Activated naive CD4-positive, alpha-beta T cell treated with anti-CD3 and anti-CD28 coated beads for 36 hours (primary cell): ENCODE measurements around the gene TMEM204. TPM values are rescaled to one million over a fixed set of nuclear protein-coding genes. Genes with fewer than 3 reads are reported as not detected.

Source experiments
- CTCF ChIA-PET: fragments of 350-600 bp; sonication (Branson Sonifier 250); formaldehyde crosslinking; loops from one replicate; lab custom pipeline; 2021; ENCODE audit warnings: antibody characterized with exemption; lab: Charles Lee
- DNase-seq: peaks from one replicate; pipeline ENCODE4 v3.0.0-alpha.2; 2020
- H3K27ac Mint-ChIP-seq: one replicate; pipeline ENCODE4 v1.8.0; 2021; ENCODE audit warnings: mild to moderate bottlenecking, mixed read lengths
- H3K27me3 Mint-ChIP-seq: one replicate; pipeline ENCODE4 v1.8.0; 2021; ENCODE audit warnings: low read depth, mixed read lengths
- H3K36me3 Mint-ChIP-seq: one replicate; pipeline ENCODE4 v1.8.0; 2021; ENCODE audit warnings: low read depth, mixed read lengths
- H3K4me1 Mint-ChIP-seq: one replicate; pipeline ENCODE4 v1.8.0; 2021; ENCODE audit warnings: low read depth, mixed read lengths
- H3K4me3 Mint-ChIP-seq: one replicate; pipeline ENCODE4 v1.8.0; 2021; ENCODE audit warnings: mild to moderate bottlenecking, moderate library complexity, mixed read lengths
- H3K9me3 Mint-ChIP-seq: one replicate; pipeline ENCODE4 v1.8.0; 2021; ENCODE audit warnings: mixed read lengths
- intact Hi-C: fragments of 100-400 bp; cut with micrococcal nuclease; formaldehyde crosslinking; loops from one replicate; pipeline ENCODE4 v1.15.1; 2023
- total RNA-seq, 2 experiments: library from RNA; stranded (reverse); gene quantifications; one replicate each; pipeline ENCODE4 v1.2.3, GENCODE V29; 2021

The TMEM204 gene
- total RNA-seq, 2 experiments from 2014 or later, result 7.7 to 8.2 TPM

DNA sequence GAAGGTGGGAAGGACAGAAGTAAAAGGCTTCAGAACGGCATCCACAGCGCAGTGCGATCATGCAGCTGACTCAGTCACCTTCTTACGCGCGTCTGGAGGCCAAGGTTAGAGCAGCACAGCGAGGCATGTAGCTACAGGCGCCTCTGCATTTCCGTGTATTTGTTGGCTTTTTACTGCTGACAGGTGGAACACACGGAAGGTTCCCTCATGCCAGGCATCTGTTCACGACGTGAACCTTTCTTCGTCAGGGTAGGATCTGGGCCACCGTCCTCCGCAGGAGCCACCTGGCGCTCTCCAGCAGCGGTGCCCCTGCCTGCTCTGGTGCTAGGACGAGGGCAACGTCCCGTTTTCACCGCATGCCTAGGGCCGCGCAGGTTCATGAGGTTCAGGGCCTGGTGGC is 15.3 kb downstream of the TMEM204 start:
- CTCF ChIA-PET, result interaction anchor here (1.5 kb wide), 1 partner anchor 10 kb away, joined by 3 read pairs; no protein-coding TSS in a partner anchor
- intact Hi-C loops, result no loop called here
- Mint-ChIP-seq H3K9me3 (no peaks in the 10 kb centered on the region), H3K27me3 (no peaks in the 10 kb centered on the region), H3K27ac (no peak overlapping the region), H3K4me1 (peaks cover 66% of the 10 kb centered on the region), H3K36me3 (peaks cover 7% of the 10 kb centered on the region), H3K4me3 (no peak overlapping the region)
- no peak for DNase-seq

DNA sequence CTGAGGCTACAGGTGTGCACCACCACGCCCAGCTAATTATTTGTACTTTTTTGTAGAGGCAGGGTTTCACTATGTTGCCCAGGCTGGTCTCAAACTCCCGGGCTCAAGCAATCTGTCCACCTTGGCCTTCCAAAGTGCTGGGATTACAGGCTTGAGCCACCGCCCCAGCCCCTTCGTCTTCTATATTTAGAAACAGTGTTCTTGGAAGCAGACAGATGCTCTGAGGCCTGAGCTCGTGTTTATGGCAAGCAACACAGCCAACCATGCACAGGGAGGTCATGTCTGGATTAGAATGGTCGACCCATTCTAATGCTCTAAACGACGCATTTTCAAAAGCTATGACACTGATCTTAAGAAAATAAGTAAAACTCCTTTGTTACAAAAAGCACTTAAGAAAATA is 16.6 kb downstream of the TMEM204 start:
- Mint-ChIP-seq H3K4me1 (peaks cover 57% of the 10 kb centered on the region), H3K9me3 (no peaks in the 10 kb centered on the region), H3K27me3 (no peaks in the 10 kb centered on the region), H3K4me3 (no peak overlapping the region), H3K27ac (no peak overlapping the region), H3K36me3 (peaks cover 7% of the 10 kb centered on the region)
- CTCF ChIA-PET, result no interaction called here
- no peak for DNase-seq
- intact Hi-C loops, result no loop called here

DNA sequence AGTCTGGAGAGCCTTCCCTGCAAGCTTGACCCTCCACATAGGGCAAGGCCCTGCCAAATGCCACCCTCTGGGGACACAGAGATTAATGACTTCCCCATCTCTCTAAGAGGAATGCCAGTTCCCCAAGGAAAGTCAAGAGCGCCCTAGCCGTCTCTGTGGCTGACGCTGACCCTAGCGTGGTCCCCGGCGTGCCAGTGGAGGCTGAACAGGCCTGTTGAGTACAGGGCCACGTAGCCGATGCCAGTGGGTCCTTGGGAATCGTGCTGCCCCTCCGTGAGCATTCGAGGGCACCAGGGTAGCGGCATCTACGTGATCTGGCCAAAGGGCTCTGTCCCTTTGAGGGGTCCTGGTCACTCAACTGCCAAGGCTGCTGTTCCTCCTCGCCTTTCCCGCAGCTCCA is 17.2 kb downstream of the TMEM204 start:
- intact Hi-C loops, result no loop called here
- CTCF ChIA-PET, result no interaction called here
- H3K36me3 Mint-ChIP-seq, result peaks cover 5% of the 10 kb centered on the region
- no peaks in the 10 kb centered on the region for H3K9me3 Mint-ChIP-seq
- H3K27me3 Mint-ChIP-seq, result no peaks in the 10 kb centered on the region
- DNase-seq, result no peak
- H3K4me3 Mint-ChIP-seq, result no peak overlapping the region
- peaks cover 50% of the 10 kb centered on the region for H3K4me1 Mint-ChIP-seq
- no peak overlapping the region for H3K27ac Mint-ChIP-seq

DNA sequence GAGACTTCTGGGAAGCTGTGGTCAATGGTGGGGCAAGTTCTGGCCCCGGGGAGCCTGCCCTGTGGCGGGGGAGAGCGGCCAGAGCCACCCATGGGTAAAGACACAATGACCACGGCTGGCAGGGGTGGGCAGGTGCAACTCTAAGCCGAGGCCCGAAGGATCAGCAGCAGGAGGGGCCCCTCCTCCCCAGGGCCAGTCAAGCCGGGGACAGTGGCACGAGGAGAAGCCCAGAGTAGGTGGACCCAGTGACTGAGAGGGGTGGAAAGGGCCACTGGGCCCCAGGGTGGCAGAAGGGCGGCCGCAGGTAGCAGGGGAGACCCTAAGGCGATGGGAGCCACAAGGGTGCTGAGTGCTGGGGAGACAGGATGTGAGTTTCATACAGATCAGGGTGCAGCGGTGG is 17.7 kb downstream of the TMEM204 start:
- H3K4me3 Mint-ChIP-seq, result no peak overlapping the region
- H3K27ac Mint-ChIP-seq, result peak overlapping the region; percentile 46
- intact Hi-C loops, result no loop called here
- peaks cover 47% of the 10 kb centered on the region for H3K4me1 Mint-ChIP-seq
- peaks cover 5% of the 10 kb centered on the region for H3K36me3 Mint-ChIP-seq
- no peak for DNase-seq
- CTCF ChIA-PET, result no interaction called here
- H3K27me3 Mint-ChIP-seq, result no peaks in the 10 kb centered on the region
- no peaks in the 10 kb centered on the region for H3K9me3 Mint-ChIP-seq

DNA sequence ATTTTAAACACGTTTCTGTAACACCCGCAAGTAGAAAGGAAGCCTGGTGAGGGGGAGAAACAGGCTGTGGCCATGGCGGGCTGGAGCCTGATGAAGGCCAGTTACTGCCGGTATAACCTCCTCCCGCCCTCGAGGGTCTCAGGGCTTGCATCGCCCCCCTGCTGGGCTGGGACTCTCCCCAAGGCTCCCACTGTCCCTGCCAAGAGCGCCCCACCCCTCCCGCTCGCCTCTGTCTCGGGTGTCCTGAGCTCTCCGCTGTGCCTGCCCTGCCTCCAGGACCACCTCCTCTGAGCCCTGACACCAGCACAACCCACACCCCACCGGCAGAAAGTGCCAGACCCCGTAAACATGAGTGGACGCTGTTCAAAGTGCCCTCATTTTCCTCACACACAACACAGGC is 18.7 kb downstream of the TMEM204 start:
- no peak overlapping the region for H3K27ac Mint-ChIP-seq
- CTCF ChIA-PET, result interaction anchor here (0.6 kb wide), 1 partner anchor 420 kb away, joined by 3 read pairs; the partner anchor contains the start of gene TBL3
- intact Hi-C loops, result no loop called here
- peaks cover 3% of the 10 kb centered on the region for H3K36me3 Mint-ChIP-seq
- DNase-seq, result no peak
- H3K27me3 Mint-ChIP-seq, result no peaks in the 10 kb centered on the region
- H3K9me3 Mint-ChIP-seq, result no peaks in the 10 kb centered on the region
- no peak overlapping the region for H3K4me3 Mint-ChIP-seq
- H3K4me1 Mint-ChIP-seq, result peaks cover 38% of the 10 kb centered on the region

DNA sequence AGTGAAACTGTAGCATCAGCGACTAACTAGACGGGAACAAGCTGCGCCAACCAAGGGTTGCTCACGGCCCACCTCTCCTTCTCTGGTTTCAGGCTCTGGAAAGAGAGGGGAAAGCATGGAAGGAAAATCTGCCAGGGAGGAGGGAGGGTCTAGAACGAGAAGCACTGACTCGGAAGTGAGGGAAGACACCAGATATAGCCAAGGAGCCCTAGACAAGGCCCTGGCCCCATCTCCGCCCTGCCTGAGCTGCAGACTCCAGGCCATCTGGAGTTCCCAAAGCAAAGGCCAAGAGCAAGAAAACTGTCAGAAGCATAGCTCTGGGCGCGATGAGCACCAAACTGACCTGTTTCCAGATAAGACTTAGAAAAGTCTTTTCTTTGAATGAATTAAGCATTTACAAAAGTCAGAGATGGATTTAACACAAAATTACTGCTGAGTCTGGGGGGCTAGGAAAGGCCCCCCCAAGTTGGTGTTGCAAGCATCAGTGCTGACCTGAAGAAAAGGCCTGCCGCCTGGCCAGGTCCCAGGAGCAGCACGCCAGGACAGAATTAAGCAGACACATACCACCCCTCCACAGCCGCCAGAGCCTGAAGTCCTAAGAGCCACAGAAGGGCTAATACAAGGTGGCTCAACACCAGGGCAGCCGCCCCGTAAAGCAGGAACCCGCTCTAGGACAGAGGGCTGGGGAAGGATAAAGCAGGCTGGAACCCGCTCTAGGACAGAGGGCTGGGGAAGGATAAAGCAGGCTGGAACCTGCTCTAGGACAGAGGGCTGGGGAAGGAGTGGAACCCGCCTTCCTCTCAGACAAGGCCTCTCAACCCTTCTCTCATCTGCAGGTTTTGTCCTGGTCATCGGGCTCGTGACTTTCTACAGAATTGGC is 20.7 kb downstream of the TMEM204 start:
- H3K27ac Mint-ChIP-seq, result peak overlapping the region; percentile 30

DNA sequence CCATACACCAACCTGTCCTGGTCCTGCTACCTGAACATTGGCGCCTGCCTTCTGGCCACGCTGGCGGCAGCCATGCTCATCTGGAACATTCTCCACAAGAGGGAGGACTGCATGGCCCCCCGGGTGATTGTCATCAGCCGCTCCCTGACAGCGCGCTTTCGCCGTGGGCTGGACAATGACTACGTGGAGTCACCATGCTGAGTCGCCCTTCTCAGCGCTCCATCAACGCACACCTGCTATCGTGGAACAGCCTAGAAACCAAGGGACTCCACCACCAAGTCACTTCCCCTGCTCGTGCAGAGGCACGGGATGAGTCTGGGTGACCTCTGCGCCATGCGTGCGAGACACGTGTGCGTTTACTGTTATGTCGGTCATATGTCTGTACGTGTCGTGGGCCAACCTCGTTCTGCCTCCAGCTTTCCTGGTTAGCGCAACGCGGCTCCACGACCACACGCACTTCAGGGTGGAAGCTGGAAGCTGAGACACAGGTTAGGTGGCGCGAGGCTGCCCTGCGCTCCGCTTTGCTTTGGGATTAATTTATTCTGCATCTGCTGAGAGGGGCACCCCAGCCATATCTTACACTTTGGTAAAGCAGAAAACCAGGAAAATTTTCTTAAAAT is 21.5 kb downstream of the TMEM204 start:
- Mint-ChIP-seq H3K36me3 (peaks cover under 1% of the 10 kb centered on the region), H3K27ac (no peak overlapping the region), H3K4me1 (peaks cover 31% of the 10 kb centered on the region), H3K27me3 (no peaks in the 10 kb centered on the region), H3K9me3 (no peaks in the 10 kb centered on the region), H3K4me3 (no peak overlapping the region)
- DNase-seq, result no peak
- CTCF ChIA-PET, result no interaction called here
- intact Hi-C loops, result no loop called here

More for the DNA sequence above, 20.7 kb downstream of the TMEM204 start:
- H3K4me1 Mint-ChIP-seq, result peaks cover 27% of the 10 kb centered on the region
- H3K9me3 Mint-ChIP-seq, result no peaks in the 10 kb centered on the region
- CTCF ChIA-PET, result no interaction called here
- no peaks in the 10 kb centered on the region for H3K27me3 Mint-ChIP-seq
- H3K4me3 Mint-ChIP-seq, result no peak overlapping the region
- H3K36me3 Mint-ChIP-seq, result peaks cover 3% of the 10 kb centered on the region
- intact Hi-C loops, result no loop called here
- DNase-seq, result no peak

DNA sequence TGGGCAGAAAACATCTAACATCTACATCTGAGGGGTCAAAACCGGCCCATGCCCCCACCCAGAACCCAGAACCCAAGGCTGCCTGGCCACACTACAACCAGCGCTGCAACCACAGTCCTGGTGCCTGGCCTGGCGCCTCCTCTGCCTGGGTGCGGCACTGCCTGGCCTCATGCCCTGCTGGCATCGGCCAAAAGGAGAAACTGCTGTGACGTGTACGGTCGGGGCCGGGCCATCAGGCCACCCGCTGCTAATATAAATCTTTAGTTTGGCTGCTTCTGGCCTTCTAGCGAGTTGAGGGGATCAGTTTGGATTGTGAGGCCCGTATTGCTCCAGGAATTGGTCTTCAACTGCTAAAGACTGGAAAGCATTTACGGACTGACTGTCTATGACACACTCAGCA is 22.8 kb downstream of the TMEM204 start:
- CTCF ChIA-PET, result no interaction called here
- intact Hi-C loops, result no loop called here
- Mint-ChIP-seq H3K9me3 (no peaks in the 10 kb centered on the region), H3K4me1 (peaks cover 34% of the 10 kb centered on the region), H3K4me3 (no peak overlapping the region), H3K36me3 (no peaks in the 10 kb centered on the region), H3K27me3 (no peaks in the 10 kb centered on the region), H3K27ac (no peak overlapping the region)
- no peak for DNase-seq

DNA sequence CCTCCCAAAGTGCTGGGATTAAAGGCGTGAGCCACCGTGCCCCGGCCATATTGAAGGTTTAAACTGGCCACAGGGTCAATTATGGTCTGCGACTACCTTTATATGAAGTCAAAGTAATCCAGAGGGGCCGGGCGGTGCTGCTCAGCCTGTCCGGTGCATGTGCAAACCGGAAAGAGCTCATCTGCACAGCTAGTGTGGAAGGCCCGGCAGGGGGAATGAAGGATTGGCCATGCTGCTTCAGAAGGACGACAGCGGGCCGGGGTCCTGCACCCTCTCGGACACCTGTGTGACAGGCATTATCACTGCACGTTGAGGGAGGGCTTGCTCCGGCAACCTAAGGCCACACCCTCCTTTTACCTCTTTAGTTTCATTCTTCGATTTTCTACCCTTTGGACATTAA is 23.6 kb downstream of the TMEM204 start:
- no peaks in the 10 kb centered on the region for H3K27me3 Mint-ChIP-seq
- H3K4me1 Mint-ChIP-seq, result peaks cover 39% of the 10 kb centered on the region
- DNase-seq, result no peak
- intact Hi-C loops, result no loop called here
- CTCF ChIA-PET, result no interaction called here
- H3K27ac Mint-ChIP-seq, result no peak overlapping the region
- no peak overlapping the region for H3K4me3 Mint-ChIP-seq
- H3K36me3 Mint-ChIP-seq, result no peaks in the 10 kb centered on the region
- no peaks in the 10 kb centered on the region for H3K9me3 Mint-ChIP-seq

DNA sequence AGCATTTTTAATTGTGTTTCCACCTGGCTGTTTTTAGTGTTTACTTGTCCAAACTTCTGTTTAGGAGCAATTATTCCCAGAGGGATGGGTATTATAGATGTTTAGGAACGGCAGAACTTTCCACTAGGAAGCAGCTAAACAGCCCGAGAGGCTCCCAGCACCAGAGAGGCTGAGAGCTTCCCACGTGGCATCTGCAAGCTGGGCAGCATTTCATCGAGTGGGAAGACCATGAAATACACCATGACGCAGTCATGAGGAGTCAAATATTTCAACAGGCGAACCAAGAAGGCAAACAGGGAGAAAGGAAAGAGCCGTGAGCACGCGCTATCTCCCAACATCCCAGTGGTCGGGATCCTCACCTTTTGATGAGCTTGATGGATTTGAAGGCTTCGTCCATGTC is 24.1 kb downstream of the TMEM204 start:
- Mint-ChIP-seq H3K9me3 (no peaks in the 10 kb centered on the region), H3K27ac (peak overlapping the region; percentile 1), H3K36me3 (no peaks in the 10 kb centered on the region), H3K4me1 (peaks cover 38% of the 10 kb centered on the region), H3K27me3 (no peaks in the 10 kb centered on the region), H3K4me3 (no peak overlapping the region)
- intact Hi-C loops, result no loop called here
- CTCF ChIA-PET, result no interaction called here
- DNase-seq, result no peak

DNA sequence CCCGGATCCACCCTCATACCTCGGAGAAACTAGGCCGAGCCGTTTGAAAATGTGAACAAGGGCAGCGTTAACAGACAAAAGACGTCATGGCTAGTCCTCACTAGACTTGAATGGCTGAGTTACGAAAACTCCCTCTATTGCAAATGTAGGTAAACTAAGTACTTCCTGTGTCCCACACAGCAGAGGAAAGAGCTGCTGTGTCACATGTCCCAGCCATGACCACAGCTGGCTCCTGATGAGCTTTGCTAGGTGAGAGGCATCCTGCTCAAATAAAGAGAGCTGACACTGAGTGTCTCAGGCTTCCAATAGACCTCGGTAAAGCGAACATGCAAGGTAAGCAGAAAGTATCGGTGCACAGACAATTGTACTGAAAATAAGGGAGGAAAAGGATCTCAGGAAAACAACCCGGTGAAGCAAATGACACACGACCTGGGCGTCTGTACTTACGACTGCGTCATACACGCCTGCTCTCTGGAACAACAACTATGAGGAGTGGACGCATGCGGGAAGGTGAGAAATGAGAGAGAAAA is 26.0 kb downstream of the TMEM204 start:
- intact Hi-C loops, result no loop called here
- Mint-ChIP-seq H3K27me3 (no peaks in the 10 kb centered on the region), H3K4me3 (no peak overlapping the region), H3K9me3 (no peaks in the 10 kb centered on the region), H3K27ac (peak overlapping the region; percentile 38), H3K36me3 (no peaks in the 10 kb centered on the region), H3K4me1 (peaks cover 38% of the 10 kb centered on the region)
- CTCF ChIA-PET, result no interaction called here
- peak; percentile 51 for DNase-seq

DNA sequence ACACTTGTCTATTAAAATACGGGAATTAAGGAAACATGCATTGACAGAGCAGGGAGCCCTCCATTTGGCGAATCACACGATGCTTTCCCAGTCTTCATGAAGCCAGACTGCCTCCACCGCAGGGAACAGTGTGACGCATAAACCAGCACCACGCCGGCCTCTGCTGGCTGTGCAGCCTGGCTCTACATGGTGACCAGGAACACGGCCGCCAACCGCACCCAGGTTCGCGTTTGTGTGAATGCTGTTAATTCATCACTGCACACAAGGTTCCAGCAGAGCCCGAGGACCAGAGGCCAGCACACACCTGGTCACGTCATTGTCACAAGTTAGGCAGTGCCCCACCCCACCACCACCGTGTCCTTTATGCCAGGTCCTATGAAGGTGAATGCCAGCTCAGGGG is 26.7 kb downstream of the TMEM204 start:
- Mint-ChIP-seq H3K27ac (peak overlapping the region; percentile 38), H3K9me3 (no peaks in the 10 kb centered on the region), H3K36me3 (no peaks in the 10 kb centered on the region), H3K4me1 (peaks cover 38% of the 10 kb centered on the region), H3K4me3 (no peak overlapping the region), H3K27me3 (no peaks in the 10 kb centered on the region)
- intact Hi-C loops, result no loop called here
- CTCF ChIA-PET, result interaction anchor here (1.7 kb wide), 1 partner anchor 13 kb away, joined by 4 read pairs; no protein-coding TSS in a partner anchor
- DNase-seq, result no peak
